H1 (cell line): ENCODE data around the gene SPACA5. TPM values are rescaled to one million over a fixed set of nuclear protein-coding genes. Genes with fewer than 3 reads are reported as not detected.

ENCODE experiments used
- CTCF ChIA-PET: fragments of 300-600 bp; sonication (Branson Sonifier 250); formaldehyde crosslinking; loops from one replicate; lab custom pipeline; 2021; ENCODE audit not compliant: partially characterized antibody; lab: Charles Lee
- POLR2A ChIA-PET: fragments of 300-600 bp; sonication (Branson Sonifier 250); formaldehyde crosslinking; loops from one replicate; lab custom pipeline; 2021; ENCODE audit warnings: inconsistent platforms; ENCODE audit not compliant: partially characterized antibody; lab: Charles Lee
- DNase-seq, 2 experiments: peaks; one replicate each; pipeline versions ENCODE4 v3.0.0 to v3.0.0-alpha.2; 2010 to 2022; ENCODE audit warnings: low spot score in 2 of 2, low read depth in 1 of 2, mixed read lengths in 1 of 2
- FAIRE-seq: peaks from 2 replicates; lab custom pipeline; 2011; peaks lifted over from hg19 to GRCh38; lab: Jason Lieb, UNC
- H2AFZ ChIP-seq: 2 replicates; pipeline ENCODE4 v1.8.1; 2012; ENCODE audit warnings: low read length, inconsistent platforms
- H2AK5ac ChIP-seq: 2 replicates; pipeline ENCODE4 v1.6.1; 2013; ENCODE audit warnings: low read depth, low read length
- H2BK120ac ChIP-seq: replicated peaks from 2 replicates; pipeline ENCODE3; 2013; ENCODE audit warnings: low read depth, low read length, inconsistent platforms
- H2BK12ac ChIP-seq: 2 replicates; pipeline ENCODE4 v1.6.1; 2013; ENCODE audit warnings: low read depth, low read length
- H2BK15ac ChIP-seq: 2 replicates; pipeline ENCODE4 v1.6.1; 2013; ENCODE audit warnings: low read length
- H2BK20ac ChIP-seq: 2 replicates; pipeline ENCODE4 v1.6.1; 2013; ENCODE audit warnings: low read length
- H2BK5ac ChIP-seq: 2 replicates; pipeline ENCODE4 v1.6.1; 2013; ENCODE audit warnings: low read depth, low read length
- H3K14ac ChIP-seq: 2 replicates; pipeline ENCODE4 v1.6.1; 2013; ENCODE audit warnings: inconsistent platforms; ENCODE audit not compliant: insufficient read length
- H3K18ac ChIP-seq: 2 replicates; pipeline ENCODE4 v1.6.1; 2013; ENCODE audit warnings: low read length; ENCODE audit errors: extremely low read depth
- H3K23ac ChIP-seq: 2 replicates; pipeline ENCODE4 v1.6.1; 2013; ENCODE audit warnings: inconsistent platforms; ENCODE audit not compliant: insufficient read length
- H3K23me2 ChIP-seq: 2 replicates; pipeline ENCODE4 v1.6.1; 2013; ENCODE audit warnings: low read depth, low read length
- H3K27ac ChIP-seq: 2 replicates; pipeline ENCODE4 v1.6.1; 2011; ENCODE audit warnings: low read depth, low read length, inconsistent platforms
- H3K27me3 ChIP-seq, 4 experiments: replicated peaks in 1 of 4; 1 replicate in 1 of 4; 2 replicates in 3 of 4; pipeline versions ENCODE4 v1.6.1 to v1.8.1; 2011 to 2013; ENCODE audit warnings: low read length in 3 of 4, mild to moderate bottlenecking in 3 of 4, inconsistent platforms in 2 of 4, mixed read lengths in 2 of 4, moderate library complexity in 1 of 4; ENCODE audit not compliant: control insufficient read depth in 3 of 4, insufficient read depth in 3 of 4; ENCODE audit errors: extremely low read depth in 1 of 4
- H3K36me3 ChIP-seq, 4 experiments: 2 replicates each; pipeline versions ENCODE4 v1.6.1 to v1.8.1; 2011 to 2013; ENCODE audit warnings: mild to moderate bottlenecking in 4 of 4, low read length in 3 of 4, moderate library complexity in 2 of 4, control low read depth in 1 of 4, inconsistent platforms in 1 of 4; ENCODE audit not compliant: insufficient read depth in 4 of 4, control insufficient read depth in 2 of 4
- H3K4ac ChIP-seq: replicated peaks from 2 replicates; pipeline ENCODE3; 2013; ENCODE audit warnings: low read length, low read depth, mixed read lengths, inconsistent platforms; ENCODE audit not compliant: insufficient read length
- H3K4me1 ChIP-seq, 4 experiments: replicated peaks in 1 of 4; 1 replicate in 1 of 4; 2 replicates in 3 of 4; pipeline versions ENCODE4 v1.6.1 to v1.8.1; 2011 to 2013; ENCODE audit warnings: low read length in 3 of 4, inconsistent platforms in 2 of 4, mixed read lengths in 1 of 4; ENCODE audit not compliant: insufficient read depth in 4 of 4, control insufficient read depth in 3 of 4
- H3K4me2 ChIP-seq, 2 experiments: 2 replicates each; pipeline versions ENCODE4 v1.6.1 to v1.8.1; 2011 to 2013; ENCODE audit warnings: low read depth in 2 of 2, low read length in 2 of 2, control low read depth in 1 of 2, inconsistent platforms in 1 of 2, mild to moderate bottlenecking in 1 of 2; ENCODE audit not compliant: insufficient read depth in 1 of 2
- H3K4me3 ChIP-seq, 4 experiments: fragments of 200-600, 300-600 bp in 1 of 4; sonication (generic), shearing (Covaris generic), sonication (Bioruptor Twin) in 1 of 4; 2 replicates each; pipeline versions ENCODE4 v1.5.1 to v1.8.1; 2011 to 2016; ENCODE audit warnings: low read length in 4 of 4, low read depth in 3 of 4, control low read depth in 2 of 4, inconsistent platforms in 2 of 4, mild to moderate bottlenecking in 2 of 4, mixed read lengths in 1 of 4, moderate library complexity in 1 of 4; ENCODE audit not compliant: insufficient read depth in 2 of 4; ENCODE audit errors: extremely low read depth in 1 of 4
- H3K56ac ChIP-seq: replicated peaks from 2 replicates; pipeline ENCODE3; 2013; ENCODE audit warnings: low read depth, mild to moderate bottlenecking, mixed read lengths, low read length, inconsistent platforms; ENCODE audit not compliant: insufficient read length
- H3K79me1 ChIP-seq: 2 replicates; pipeline ENCODE4 v1.6.1; 2013; ENCODE audit warnings: low read depth, low read length, control low read depth
- H3K79me2 ChIP-seq, 2 experiments: 2 replicates each; pipeline versions ENCODE4 v1.6.1 to v1.8.1; 2012 to 2013; ENCODE audit warnings: low read length in 2 of 2, mild to moderate bottlenecking in 2 of 2, inconsistent platforms in 1 of 2; ENCODE audit not compliant: insufficient read depth in 2 of 2, control insufficient read depth in 1 of 2
- H3K9ac ChIP-seq, 4 experiments: replicated peaks in 1 of 4; 1 replicate in 1 of 4; 2 replicates in 3 of 4; pipeline versions ENCODE4 v1.6.1 to v1.8.1; 2011 to 2013; ENCODE audit warnings: low read depth in 3 of 4, low read length in 3 of 4, control low read depth in 2 of 4, mild to moderate bottlenecking in 2 of 4, moderate library complexity in 2 of 4, inconsistent platforms in 1 of 4; ENCODE audit errors: extremely low read depth in 1 of 4
- H3K9me3 ChIP-seq, 2 experiments: 2 replicates each; pipeline versions ENCODE4 v1.6.1 to v1.8.1; 2012 to 2013; ENCODE audit warnings: mild to moderate bottlenecking in 2 of 2, moderate library complexity in 2 of 2, control low read depth in 1 of 2, inconsistent platforms in 1 of 2, low read depth in 1 of 2, low read length in 1 of 2, mixed read lengths in 1 of 2; ENCODE audit not compliant: insufficient read depth in 2 of 2
- H4K20me1 ChIP-seq, 2 experiments: replicated peaks in 1 of 2; 2 replicates each; pipeline versions ENCODE3 to v1.8.1; 2011 to 2013; ENCODE audit warnings: inconsistent platforms in 2 of 2, low read length in 2 of 2, mild to moderate bottlenecking in 1 of 2; ENCODE audit not compliant: insufficient read depth in 2 of 2, control insufficient read depth in 1 of 2
- H4K5ac ChIP-seq: 2 replicates; pipeline ENCODE4 v1.6.1; 2013; ENCODE audit warnings: low read length, low read depth, mixed read lengths, inconsistent platforms; ENCODE audit not compliant: insufficient read length
- H4K8ac ChIP-seq: 2 replicates; pipeline ENCODE4 v1.8.0; 2013; ENCODE audit warnings: mild to moderate bottlenecking, moderate library complexity, low read length, inconsistent platforms; ENCODE audit not compliant: insufficient read depth; ENCODE audit errors: extremely low read depth
- H4K91ac ChIP-seq: replicated peaks from 2 replicates; pipeline ENCODE3; 2013; ENCODE audit warnings: low read length, mixed read lengths, inconsistent platforms; ENCODE audit not compliant: insufficient read length
- PHF8 ChIP-seq: fragments of 200-600 bp; sonication (generic); conservative IDR thresholded peaks from 2 replicates; pipeline ENCODE4 v1.7.1; 2012; ENCODE audit warnings: low read depth, mild to moderate bottlenecking, inconsistent platforms, low read length, moderate library complexity
- RFX5 ChIP-seq: IDR thresholded peaks from 2 replicates; pipeline ENCODE4 v1.6.1; 2011; ENCODE audit warnings: low read depth, low read length, improper control_type of control experiment, borderline replicate concordance
- YY1 ChIP-seq: IDR thresholded peaks from 2 replicates; pipeline ENCODE4 v1.6.1; 2011; ENCODE audit warnings: low read depth, mild to moderate bottlenecking, low read length
- WGBS, 2 experiments: shearing (Covaris generic) in 1 of 2; methylation state at CpG; one replicate each; pipeline versions ENCODE4 v1.1.6 to v1.1.7; 2013 to 2015; ENCODE audit warnings: low lambda C conversion rate in 2 of 2, mixed read lengths in 2 of 2, inconsistent platforms in 1 of 2, low coverage in 1 of 2, missing lambda C conversion rate in 1 of 2; ENCODE audit not compliant: insufficient replicate concordance in 2 of 2, insufficient coverage in 1 of 2, insufficient read length in 1 of 2; ENCODE audit errors: extremely low coverage in 1 of 2, missing lambda C conversion rate in 1 of 2; 5-methylcytosine and 5-hydroxymethylcytosine counted together
- polyA plus RNA-seq, 7 experiments: library from polyadenylated mRNA; depleted of rRNA in 3 of 7; stranded (reverse) in 5 of 7; unstranded in 2 of 7; fragments of >200 nt in 5 of 7; fragments of 200-250 nt in 2 of 7; gene quantifications; 1 replicate in 5 of 7; 2 replicates in 1 of 7; 4 replicates in 1 of 7; pipeline versions ENCODE4 v1.2.1 to v1.2.3, GENCODE V29; 2011 to 2013; ENCODE audit warnings: missing spikeins in 2 of 7, mixed read lengths in 2 of 7
- total RNA-seq: library from RNA; stranded (reverse); fragmentation: NEBNext Ultra II Directional; extraction: Animal tissue kit (Norgen Biotek cat#: 25700); gene quantifications from 2 replicates; pipeline ENCODE4 v1.2.1, GENCODE V29; 2021

Gene SPACA5
- total and polyA plus RNA-seq, 2 of the 8 experiments (the other 6 are each of a cell fraction or from before 2014, with no cell fraction given) = 0.26 TPM; not detected in 1

- no peak overlapping the region for H3K18ac ChIP-seq
- no peaks in the 10 kb centered on the region for H3K27me3 ChIP-seq
- no peak overlapping the region for H3K56ac ChIP-seq
- no peak overlapping the region for H3K4me3 ChIP-seq
- POLR2A ChIA-PET = no interaction called here
- no peak overlapping the region for H3K4ac ChIP-seq
- 13% methylated on average over 6 of the region's 7 CpGs; no CpG with 5 or more reads in 1 of the 2 experiments for WGBS, 2 experiments
- no peaks in the 10 kb centered on the region for H3K23me2 ChIP-seq
- H3K9me3 ChIP-seq = no peaks in the 10 kb centered on the region
- no peak overlapping the region for H2BK15ac ChIP-seq
- no peak overlapping the region for H3K4me2 ChIP-seq
- peak in 1 of 2 experiments; percentile 50 for DNase-seq
- no peak overlapping the region for H2BK20ac ChIP-seq
- H4K91ac ChIP-seq = no peak overlapping the region
- no peaks in the 10 kb centered on the region for H3K79me1 ChIP-seq
- H2BK120ac ChIP-seq = no peak overlapping the region
- H4K5ac ChIP-seq = no peak overlapping the region
- H3K27ac ChIP-seq = no peak overlapping the region
- H2BK12ac ChIP-seq = no peak overlapping the region
- H3K9ac ChIP-seq = no peak overlapping the region
- H3K79me2 ChIP-seq = no peaks in the 10 kb centered on the region
- no peak overlapping the region for H2BK5ac ChIP-seq
- no peaks in the 10 kb centered on the region for H3K36me3 ChIP-seq
- peak; percentile 95 for FAIRE-seq
- H4K8ac ChIP-seq = no peak overlapping the region
- no peak overlapping the region for H2AK5ac ChIP-seq
- H3K23ac ChIP-seq = no peak overlapping the region
- no peaks in the 10 kb centered on the region for H3K4me1 ChIP-seq
- H4K20me1 ChIP-seq = no peaks in the 10 kb centered on the region
- H3K14ac ChIP-seq = no peak overlapping the region
- H2AFZ ChIP-seq = no peak overlapping the region
- CTCF ChIA-PET = interaction anchor here (0.6 to 3.5 kb wide), 6 partner anchors 64 to 458 kb away, joined by 3 to 31 read pairs (median 3); no protein-coding TSS in a partner anchor
- TF ChIP-seq PHF8 (no peak), RFX5 (no peak), YY1 (no peak)
Observed at GRCh38 chrX:48025561-48025960, 18.8 kb downstream of the SPACA5 start.
